NB4 (cell line): ENCODE results near the gene WDR88.

ENCODE experiments used
- POLR2A ChIP-seq: IDR thresholded peaks from 2 replicates; pipeline ENCODE4 v1.6.1; 2011; ENCODE audit warnings: mild to moderate bottlenecking; ENCODE audit not compliant: insufficient read length; ENCODE audit errors: extremely low read depth
- TF ChIP-seq, protein P1 (sequence below): IDR thresholded peaks from one replicate; pipeline ENCODE4 v1.5.1; 2012; ENCODE audit warnings: low read depth, low read length

GRCh38 chr19:33132021-33132420 is at the start of gene WDR88:
- TF ChIP-seq, protein P1, sequence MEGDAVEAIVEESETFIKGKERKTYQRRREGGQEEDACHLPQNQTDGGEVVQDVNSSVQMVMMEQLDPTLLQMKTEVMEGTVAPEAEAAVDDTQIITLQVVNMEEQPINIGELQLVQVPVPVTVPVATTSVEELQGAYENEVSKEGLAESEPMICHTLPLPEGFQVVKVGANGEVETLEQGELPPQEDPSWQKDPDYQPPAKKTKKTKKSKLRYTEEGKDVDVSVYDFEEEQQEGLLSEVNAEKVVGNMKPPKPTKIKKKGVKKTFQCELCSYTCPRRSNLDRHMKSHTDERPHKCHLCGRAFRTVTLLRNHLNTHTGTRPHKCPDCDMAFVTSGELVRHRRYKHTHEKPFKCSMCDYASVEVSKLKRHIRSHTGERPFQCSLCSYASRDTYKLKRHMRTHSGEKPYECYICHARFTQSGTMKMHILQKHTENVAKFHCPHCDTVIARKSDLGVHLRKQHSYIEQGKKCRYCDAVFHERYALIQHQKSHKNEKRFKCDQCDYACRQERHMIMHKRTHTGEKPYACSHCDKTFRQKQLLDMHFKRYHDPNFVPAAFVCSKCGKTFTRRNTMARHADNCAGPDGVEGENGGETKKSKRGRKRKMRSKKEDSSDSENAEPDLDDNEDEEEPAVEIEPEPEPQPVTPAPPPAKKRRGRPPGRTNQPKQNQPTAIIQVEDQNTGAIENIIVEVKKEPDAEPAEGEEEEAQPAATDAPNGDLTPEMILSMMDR: no peak
- TF ChIP-seq POLR2A: no peak
